ENCODE results near the gene LRBA.

LRBA gene

DNA sequence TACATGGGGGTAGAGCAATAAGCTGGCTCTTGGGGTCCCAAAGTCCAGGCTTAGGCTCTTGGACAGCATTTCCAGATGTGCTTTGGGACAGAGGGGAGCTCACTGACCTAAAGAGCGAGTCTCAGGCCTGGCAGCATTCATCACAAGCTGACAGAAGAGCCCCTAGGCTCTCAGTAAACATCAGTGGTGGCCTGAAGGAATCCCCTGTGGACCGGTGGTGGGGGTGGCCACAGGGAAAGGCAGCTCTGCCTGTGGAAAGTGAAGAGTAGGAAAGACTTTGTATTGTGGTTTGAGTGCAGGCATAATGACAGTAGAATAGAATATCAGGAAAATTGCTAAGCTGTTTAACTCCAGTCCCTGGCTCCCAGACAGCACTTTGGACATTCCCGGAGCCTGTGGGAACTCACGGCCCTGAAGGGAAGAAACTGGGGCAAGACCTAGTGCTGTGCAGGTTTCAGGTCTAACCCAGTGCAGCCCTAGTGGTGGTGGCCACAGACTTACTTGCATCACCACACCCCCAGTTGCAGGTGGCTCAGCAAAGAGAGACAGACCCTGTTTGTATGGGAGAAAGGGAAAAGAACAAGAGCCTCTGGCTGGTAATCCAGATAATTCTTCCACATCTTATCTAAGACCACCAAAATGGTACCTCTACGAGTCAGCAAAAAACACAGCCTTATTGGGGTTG, 291.2 kb downstream of the LRBA start:
- TF ChIP-seq SPI1 (IDR thresholded peaks at IDR 0.05; ENCODE audit: low read depth, low read length) (no peak), PAX5 (IDR thresholded peaks at IDR 0.05; ENCODE audit: insufficient read depth, low read length, severe bottlenecking) (no peak), POU2F2 (IDR thresholded peaks at IDR 0.05; ENCODE audit: low read depth, low read length) (no peak), POLR2A (IDR thresholded peaks at IDR 0.05; ENCODE audit: low read depth, low read length) (no peak), POLR2AphosphoS5 (IDR thresholded peaks at IDR 0.05; ENCODE audit: low read depth, low read length) (no peak), TAF1 (IDR thresholded peaks at IDR 0.05; ENCODE audit: low read depth, low read length) (no peak)
- DNase-seq (ENCODE audit: insufficient read length, low spot score) (no peak), FAIRE-seq (no peak)

DNA sequence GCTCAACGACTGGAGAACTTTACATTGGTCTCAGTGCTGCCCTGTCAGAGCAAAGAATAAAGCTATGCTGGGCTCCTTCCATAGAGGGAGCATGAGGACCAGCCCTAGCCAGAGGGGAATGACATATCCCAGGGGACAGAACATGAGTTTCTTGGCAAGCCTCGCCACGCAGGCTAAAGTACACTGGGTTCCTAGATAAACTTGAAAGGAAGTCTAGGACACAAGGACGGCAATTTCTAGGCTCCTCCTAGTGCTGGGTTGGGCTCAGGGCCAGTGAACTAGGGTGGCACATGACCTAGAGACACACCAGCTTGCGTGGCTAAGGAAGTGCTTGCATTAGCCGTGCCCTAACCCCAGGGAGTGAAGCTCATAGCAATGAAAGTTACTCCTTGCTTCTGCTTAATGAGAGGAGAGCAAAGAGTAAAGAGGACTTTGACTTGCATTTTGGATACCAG, 292.1 kb downstream of the LRBA start:
- FAIRE-seq (no peak), DNase-seq (ENCODE audit: insufficient read length, low spot score) (no peak)
- TF ChIP-seq POLR2A (IDR thresholded peaks at IDR 0.05; ENCODE audit: low read depth, low read length) (no peak), PAX5 (IDR thresholded peaks at IDR 0.05; ENCODE audit: insufficient read depth, low read length, severe bottlenecking) (no peak), POLR2AphosphoS5 (IDR thresholded peaks at IDR 0.05; ENCODE audit: low read depth, low read length) (no peak), TAF1 (IDR thresholded peaks at IDR 0.05; ENCODE audit: low read depth, low read length) (no peak), SPI1 (IDR thresholded peaks at IDR 0.05; ENCODE audit: low read depth, low read length) (no peak), POU2F2 (IDR thresholded peaks at IDR 0.05; ENCODE audit: low read depth, low read length) (no peak)

DNA sequence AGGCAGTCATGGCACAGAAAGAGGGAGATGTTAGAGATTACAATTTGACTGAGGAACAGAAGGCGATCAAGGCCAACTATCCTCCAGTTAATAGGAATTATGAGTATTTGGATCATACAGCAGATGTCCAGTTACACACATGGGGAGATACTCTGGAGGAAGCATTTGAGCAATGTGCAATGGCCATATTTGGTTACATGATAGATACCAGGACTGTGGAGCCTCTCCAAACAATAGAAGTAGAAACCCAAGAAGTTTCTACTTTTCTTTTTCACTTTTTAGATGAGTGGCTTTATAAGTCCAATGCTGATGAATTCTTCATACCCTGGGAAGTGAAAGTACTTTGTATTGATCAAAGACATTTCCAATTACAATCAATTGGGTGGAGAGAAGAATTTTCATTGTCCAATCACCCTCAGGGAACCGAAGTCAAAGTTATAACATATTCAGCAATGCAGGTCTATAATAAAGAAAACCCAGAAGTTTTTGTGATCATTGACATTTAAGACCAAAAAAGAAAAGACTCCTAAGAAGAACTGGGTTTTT, 294.0 kb downstream of the LRBA start:
- FAIRE-seq (peak; percentile 69), DNase-seq (ENCODE audit: insufficient read length, low spot score) (no peak)

DNA sequence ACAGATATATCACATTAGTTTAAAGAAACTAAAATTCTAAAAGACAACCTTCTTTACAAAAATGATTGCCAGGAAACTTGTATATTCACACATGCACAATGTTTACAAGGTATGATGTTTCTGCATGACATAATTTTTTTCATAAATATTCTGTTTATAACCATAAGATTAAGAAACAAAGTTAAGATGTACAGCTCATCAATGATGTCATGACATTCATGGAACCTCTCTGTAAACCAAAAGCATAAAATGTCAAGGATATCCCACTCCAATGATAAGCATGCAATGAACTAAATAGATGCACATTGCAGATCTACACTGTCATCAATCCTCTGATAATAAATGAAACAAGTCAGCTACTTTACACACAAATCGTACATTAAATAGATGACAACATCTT, 297.1 kb downstream of the LRBA start:
- FAIRE-seq = no peak
- TF ChIP-seq POLR2AphosphoS5 (IDR thresholded peaks at IDR 0.05; ENCODE audit: low read depth, low read length) (no peak), SPI1 (IDR thresholded peaks at IDR 0.05; ENCODE audit: low read depth, low read length) (no peak), TAF1 (IDR thresholded peaks at IDR 0.05; ENCODE audit: low read depth, low read length) (no peak), PAX5 (IDR thresholded peaks at IDR 0.05; ENCODE audit: insufficient read depth, low read length, severe bottlenecking) (no peak), POLR2A (IDR thresholded peaks at IDR 0.05; ENCODE audit: low read depth, low read length) (no peak), POU2F2 (IDR thresholded peaks at IDR 0.05; ENCODE audit: low read depth, low read length) (no peak)
- no peak for DNase-seq (ENCODE audit: insufficient read length, low spot score)

More for the DNA sequence above, 294.0 kb downstream of the LRBA start:
- TF ChIP-seq PAX5 (IDR thresholded peaks at IDR 0.05; ENCODE audit: insufficient read depth, low read length, severe bottlenecking) = no peak
- no peak for TF ChIP-seq SPI1 (IDR thresholded peaks at IDR 0.05; ENCODE audit: low read depth, low read length)
- TF ChIP-seq POLR2AphosphoS5 (IDR thresholded peaks at IDR 0.05; ENCODE audit: low read depth, low read length) = no peak
- no peak for TF ChIP-seq POU2F2 (IDR thresholded peaks at IDR 0.05; ENCODE audit: low read depth, low read length)
- no peak for TF ChIP-seq TAF1 (IDR thresholded peaks at IDR 0.05; ENCODE audit: low read depth, low read length)
- TF ChIP-seq POLR2A (IDR thresholded peaks at IDR 0.05; ENCODE audit: low read depth, low read length) = no peak

DNA sequence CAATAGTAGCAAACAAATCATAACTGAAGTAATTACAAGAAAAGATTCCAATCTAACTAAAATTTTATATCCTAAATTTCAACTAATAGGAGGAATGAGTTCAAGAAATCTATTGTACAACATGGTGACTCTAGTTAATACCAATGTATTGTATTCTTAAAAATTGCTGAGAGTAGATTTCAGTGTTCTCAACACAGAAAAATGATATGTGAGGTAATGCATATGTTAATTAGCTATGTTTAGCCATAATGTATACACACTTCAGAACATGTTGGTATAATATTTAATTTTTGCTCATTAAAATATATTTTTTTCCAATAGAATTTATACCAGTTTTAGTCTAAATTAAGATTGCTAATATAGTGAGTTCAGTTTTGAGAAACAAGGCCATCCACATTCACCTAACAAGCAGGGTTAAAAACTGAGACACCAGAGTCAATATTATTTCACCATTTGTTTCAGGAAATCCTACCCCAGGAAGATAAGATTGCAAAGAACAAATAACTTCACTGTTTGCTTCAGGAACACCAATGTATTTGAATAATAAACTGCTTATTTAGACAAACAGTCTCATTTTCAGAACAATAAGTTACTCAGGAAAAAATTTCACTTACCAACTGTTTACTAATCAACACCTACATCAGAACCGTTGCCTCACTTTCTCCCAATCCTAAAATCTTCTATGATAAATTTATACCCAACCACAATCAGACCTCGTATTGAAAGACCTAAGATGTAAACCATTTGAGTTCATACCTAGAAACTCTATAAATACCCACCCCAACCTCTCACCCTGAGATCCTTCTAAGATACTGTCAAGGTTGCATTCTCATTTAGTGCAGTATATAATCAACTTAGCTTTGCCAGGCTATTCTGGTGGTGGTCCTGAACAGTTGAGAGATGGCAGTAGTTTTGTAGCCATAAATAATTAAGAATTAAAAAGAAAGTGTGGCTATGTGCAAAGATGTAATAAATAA, 300.3 kb downstream of the LRBA start:
- no peak for TF ChIP-seq POLR2AphosphoS5 (IDR thresholded peaks at IDR 0.05; ENCODE audit: low read depth, low read length)
- TF ChIP-seq POU2F2 (IDR thresholded peaks at IDR 0.05; ENCODE audit: low read depth, low read length) = no peak
- no peak for TF ChIP-seq SPI1 (IDR thresholded peaks at IDR 0.05; ENCODE audit: low read depth, low read length)
- TF ChIP-seq POLR2A (IDR thresholded peaks at IDR 0.05; ENCODE audit: low read depth, low read length) = no peak
- no peak for TF ChIP-seq TAF1 (IDR thresholded peaks at IDR 0.05; ENCODE audit: low read depth, low read length)
- TF ChIP-seq PAX5 (IDR thresholded peaks at IDR 0.05; ENCODE audit: insufficient read depth, low read length, severe bottlenecking) = no peak
- FAIRE-seq (no peak), DNase-seq (ENCODE audit: insufficient read length, low spot score) (no peak)

DNA sequence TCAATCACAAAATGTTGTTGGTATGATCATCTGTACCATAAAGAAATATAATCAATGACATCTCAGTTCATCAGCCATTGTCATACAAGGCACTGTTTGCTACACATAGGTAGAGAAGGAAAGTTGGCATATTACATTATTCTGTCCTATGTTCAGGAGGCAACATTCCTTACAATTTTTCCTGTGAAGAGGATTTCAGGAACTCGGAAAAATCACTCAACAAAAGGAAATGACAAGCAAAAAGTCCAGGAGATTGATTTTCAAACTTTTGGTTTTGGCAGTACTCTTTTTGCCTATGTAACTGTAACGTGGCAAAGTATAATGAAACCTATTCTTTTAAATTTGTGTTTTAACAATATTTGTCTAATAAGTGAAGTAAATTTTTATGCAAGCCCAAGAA, 301.8 kb downstream of the LRBA start:
- no peak for FAIRE-seq
- TF ChIP-seq PAX5 (IDR thresholded peaks at IDR 0.05; ENCODE audit: insufficient read depth, low read length, severe bottlenecking) (no peak), POLR2A (IDR thresholded peaks at IDR 0.05; ENCODE audit: low read depth, low read length) (no peak), SPI1 (IDR thresholded peaks at IDR 0.05; ENCODE audit: low read depth, low read length) (no peak), POLR2AphosphoS5 (IDR thresholded peaks at IDR 0.05; ENCODE audit: low read depth, low read length) (no peak), POU2F2 (IDR thresholded peaks at IDR 0.05; ENCODE audit: low read depth, low read length) (no peak), TAF1 (IDR thresholded peaks at IDR 0.05; ENCODE audit: low read depth, low read length) (no peak)
- DNase-seq (ENCODE audit: insufficient read length, low spot score) = no peak

DNA sequence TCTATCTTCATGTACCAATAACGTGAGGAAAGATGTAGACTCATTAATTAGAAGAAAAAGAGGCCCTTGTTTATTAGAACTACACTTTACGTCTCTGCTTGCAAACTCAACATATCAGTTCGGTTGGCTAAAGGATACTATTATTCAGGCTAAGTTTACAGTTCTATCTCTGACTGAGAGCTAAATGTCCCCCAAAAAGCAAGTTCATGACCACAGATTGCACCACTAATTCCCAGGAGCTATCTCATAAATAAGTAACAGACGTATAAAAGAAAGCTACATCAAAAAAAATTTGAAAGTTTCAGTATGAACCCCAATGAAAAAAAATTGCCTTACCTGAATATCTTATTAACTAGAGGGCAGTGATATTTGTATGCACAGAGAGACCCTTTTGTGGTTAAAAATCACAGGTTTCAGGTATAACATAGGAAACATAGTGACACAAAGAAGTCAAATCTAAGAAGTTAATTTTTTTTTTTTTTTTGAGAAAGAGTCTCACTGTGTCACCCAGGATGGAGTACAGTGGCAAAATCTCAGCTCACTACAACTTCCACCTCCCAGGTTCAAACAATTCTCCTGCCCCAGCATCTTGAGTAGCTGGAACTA, 304.2 kb downstream of the LRBA start:
- DNase-seq (ENCODE audit: insufficient read length, low spot score) = no peak
- no peak for FAIRE-seq
- no peak for TF ChIP-seq PAX5 (IDR thresholded peaks at IDR 0.05; ENCODE audit: insufficient read depth, low read length, severe bottlenecking)
- no peak for TF ChIP-seq POLR2A (IDR thresholded peaks at IDR 0.05; ENCODE audit: low read depth, low read length)
- TF ChIP-seq SPI1 (IDR thresholded peaks at IDR 0.05; ENCODE audit: low read depth, low read length) = no peak
- TF ChIP-seq POLR2AphosphoS5 (IDR thresholded peaks at IDR 0.05; ENCODE audit: low read depth, low read length) = no peak
- no peak for TF ChIP-seq POU2F2 (IDR thresholded peaks at IDR 0.05; ENCODE audit: low read depth, low read length)
- TF ChIP-seq TAF1 (IDR thresholded peaks at IDR 0.05; ENCODE audit: low read depth, low read length) = no peak

DNA sequence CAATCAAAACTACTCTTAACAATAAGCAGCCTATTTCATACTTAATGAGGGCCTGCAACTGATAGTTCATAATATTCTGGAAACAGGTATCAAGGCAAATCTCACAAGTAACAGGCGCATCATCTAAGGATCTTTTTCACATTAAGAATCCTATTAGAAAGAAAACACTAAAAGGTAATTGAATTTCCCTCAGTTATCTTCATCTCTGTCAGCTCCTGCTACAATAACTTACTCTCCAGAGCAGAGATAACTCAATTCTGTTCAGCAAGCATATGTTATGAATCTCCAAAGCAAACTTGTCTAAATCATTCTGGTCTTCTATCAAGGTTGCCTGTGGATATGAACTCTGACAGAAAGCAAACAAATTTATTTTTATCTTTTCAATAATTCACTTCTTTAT, 307.1 kb downstream of the LRBA start:
- DNase-seq (ENCODE audit: insufficient read length, low spot score) (no peak), FAIRE-seq (no peak)
- TF ChIP-seq POLR2AphosphoS5 (IDR thresholded peaks at IDR 0.05; ENCODE audit: low read depth, low read length) = no peak
- TF ChIP-seq POU2F2 (IDR thresholded peaks at IDR 0.05; ENCODE audit: low read depth, low read length) = no peak
- no peak for TF ChIP-seq SPI1 (IDR thresholded peaks at IDR 0.05; ENCODE audit: low read depth, low read length)
- TF ChIP-seq TAF1 (IDR thresholded peaks at IDR 0.05; ENCODE audit: low read depth, low read length) = no peak
- TF ChIP-seq POLR2A (IDR thresholded peaks at IDR 0.05; ENCODE audit: low read depth, low read length) = no peak
- TF ChIP-seq PAX5 (IDR thresholded peaks at IDR 0.05; ENCODE audit: insufficient read depth, low read length, severe bottlenecking) = no peak

All from GM12891 (cell line).